GM21619 (cell line): ENCODE results near the gene LPCAT1.

Experiments
- ATAC-seq: cut with Tn5 transposase; IDR thresholded peaks from one replicate; pipeline ENCODE4 v1.9.1; 2021; ENCODE audit not compliant: unreplicated experiment

LPCAT1 gene

GRCh38 chr5:1414311-1415058 lies 109.3 kb downstream of the LPCAT1 start:
- no peak for ATAC-seq

GRCh38 chr5:1413611-1414241 lies 110.0 kb downstream of the LPCAT1 start:
- ATAC-seq, result no peak

DNA sequence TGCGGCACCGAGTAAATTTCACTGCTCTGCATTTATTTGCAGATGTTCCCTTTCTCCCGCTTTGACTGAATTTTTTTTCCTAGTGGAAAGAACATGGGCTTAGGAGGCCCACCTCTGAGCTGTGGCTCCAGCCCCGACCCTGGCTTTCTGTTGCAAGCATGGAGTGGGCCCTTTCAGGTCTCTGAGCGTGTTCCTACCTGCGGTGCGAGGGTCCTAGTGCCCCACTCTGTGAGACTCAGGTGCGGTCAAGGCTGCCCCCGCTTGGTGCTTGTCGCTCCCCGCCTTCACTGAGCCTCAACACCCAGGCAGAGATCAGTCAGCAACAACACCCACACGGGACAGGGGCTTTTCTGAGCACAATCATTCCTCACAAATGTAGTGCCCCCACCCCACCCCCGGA lies 110.5 kb downstream of the LPCAT1 start:
- no peak for ATAC-seq

GRCh38 chr5:1412621-1413020 lies 111.1 kb downstream of the LPCAT1 start:
- ATAC-seq, result no peak

GRCh38 chr5:1412163-1412562 lies 111.6 kb downstream of the LPCAT1 start:
- no peak for ATAC-seq
